Mononuclear cell (primary cell): ENCODE results near the gene OS9. TPM values are rescaled to one million over a fixed set of nuclear protein-coding genes. Genes with fewer than 3 reads are reported as not detected.

Source experiments
- H3K27me3 ChIP-seq: 2 replicates; pipeline ENCODE4 v1.6.0; 2011; ENCODE audit warnings: low read length, control low read depth; ENCODE audit not compliant: insufficient read depth
- H3K4me1 ChIP-seq: 2 replicates; pipeline ENCODE4 v1.5.1; 2011; ENCODE audit warnings: mild to moderate bottlenecking, low read length, control low read depth; ENCODE audit not compliant: insufficient read depth
- H3K4me3 ChIP-seq: 2 replicates; pipeline ENCODE4 v1.5.1; 2011; ENCODE audit warnings: mild to moderate bottlenecking, low read length, moderate library complexity
- H3K9me3 ChIP-seq: 2 replicates; pipeline ENCODE4 v1.5.1; 2011; ENCODE audit warnings: low read depth, mild to moderate bottlenecking, control low read depth, low read length
- total RNA-seq: library from RNA; depleted of rRNA; stranded (reverse); fragments of >200 nt; gene quantifications from one replicate; pipeline ENCODE4 v1.2.3, GENCODE V29; 2012

The OS9 gene
- total RNA-seq, 1 donor: 166 TPM

DNA sequence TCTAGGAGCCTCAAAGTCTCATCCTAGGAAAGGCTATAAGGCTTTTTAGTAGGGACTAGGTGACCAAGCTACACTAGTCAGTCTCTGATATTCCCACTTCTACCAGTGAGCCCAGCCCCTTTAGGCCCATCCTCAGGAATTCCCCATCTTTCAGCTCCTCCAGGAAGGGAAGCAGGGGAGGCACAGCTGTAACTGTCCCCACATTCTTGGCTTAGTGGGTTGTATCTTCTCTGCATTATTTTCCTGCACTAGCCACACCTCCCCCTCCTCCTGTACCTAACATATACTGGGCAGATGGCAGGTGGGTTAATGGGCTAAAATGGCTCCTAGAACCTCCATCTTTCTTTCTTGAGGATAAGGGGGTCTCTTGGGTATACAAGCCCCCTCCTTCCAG lies 73.4 kb downstream of the OS9 start:
- peaks cover 39% of the 10 kb centered on the region for H3K27me3 ChIP-seq
- no peak overlapping the region for H3K4me3 ChIP-seq
- no peaks in the 10 kb centered on the region for H3K9me3 ChIP-seq
- H3K4me1 ChIP-seq: peaks cover 42% of the 10 kb centered on the region

DNA sequence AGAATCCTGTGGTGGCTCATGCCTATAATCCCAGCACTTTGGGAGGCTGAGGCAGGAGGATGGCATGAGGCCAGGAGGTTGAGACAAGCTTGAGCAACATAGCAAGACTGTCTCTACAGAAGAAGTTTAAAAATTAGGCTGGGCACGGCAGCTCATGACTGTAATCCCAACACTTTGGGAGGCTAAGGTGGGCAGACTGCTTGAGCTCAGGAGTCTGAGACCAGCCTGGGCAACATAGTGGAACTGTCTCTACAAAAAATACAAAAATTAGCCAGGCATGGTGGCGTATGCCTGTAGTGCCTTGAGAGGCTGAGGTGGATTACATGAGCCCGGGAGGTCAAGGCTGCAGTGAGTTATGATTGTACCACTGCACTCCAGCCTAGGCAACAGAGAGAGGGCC lies 73.9 kb downstream of the OS9 start:
- Histone ChIP-seq H3K27me3 (peaks cover 39% of the 10 kb centered on the region), H3K4me3 (no peak overlapping the region), H3K9me3 (no peaks in the 10 kb centered on the region), H3K4me1 (peaks cover 47% of the 10 kb centered on the region)

DNA sequence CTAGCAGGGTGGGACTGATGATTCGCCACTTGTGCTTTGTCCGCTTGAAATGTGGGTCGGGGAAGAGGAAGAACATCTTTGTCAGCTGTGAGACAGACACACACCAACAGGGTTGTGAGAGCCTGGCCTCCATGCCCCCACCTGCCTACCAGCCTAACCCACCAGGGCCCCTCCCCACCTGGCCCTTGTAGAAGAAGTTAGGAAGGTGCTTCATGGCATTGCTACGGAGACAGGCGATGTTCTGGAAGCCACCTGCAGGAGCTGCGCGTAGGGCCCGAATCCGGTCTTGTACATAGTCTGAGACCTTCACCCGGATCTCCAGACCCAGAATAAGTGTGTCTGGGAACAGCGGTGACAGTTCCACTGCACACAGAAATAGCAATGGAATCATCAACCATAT lies 75.7 kb downstream of the OS9 start:
- Histone ChIP-seq H3K9me3 (no peaks in the 10 kb centered on the region), H3K4me1 (peaks cover 48% of the 10 kb centered on the region), H3K4me3 (no peak overlapping the region), H3K27me3 (peaks cover 31% of the 10 kb centered on the region)

DNA sequence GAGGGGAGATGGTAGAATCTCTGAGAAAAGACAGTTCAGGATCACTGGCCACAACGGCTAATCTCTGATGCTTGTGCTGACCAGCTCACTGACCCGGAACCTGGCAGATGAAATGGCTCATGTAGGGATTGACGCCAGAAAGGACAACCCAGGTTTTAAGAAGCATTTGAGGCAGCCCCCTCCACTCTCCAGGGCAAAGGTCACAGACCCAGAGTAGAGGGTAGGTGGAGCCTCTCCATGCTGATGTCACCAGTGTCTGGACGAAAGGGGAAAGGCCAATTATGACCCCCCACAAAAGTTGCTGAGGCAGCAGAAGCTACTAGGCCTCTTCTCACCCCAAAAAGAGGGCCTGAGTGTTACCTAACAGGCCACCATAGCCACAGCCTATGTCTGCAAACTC lies 76.8 kb downstream of the OS9 start:
- no peak overlapping the region for H3K4me3 ChIP-seq
- H3K4me1 ChIP-seq: peaks cover 40% of the 10 kb centered on the region
- H3K9me3 ChIP-seq: no peaks in the 10 kb centered on the region
- H3K27me3 ChIP-seq: peaks cover 20% of the 10 kb centered on the region

Other genes starting within 250 kb of the OS9 start
- gene INHBE, start 238.8 kb upstream of the OS9 start, total RNA-seq: not detected
- gene GLI1, start 234.3 kb upstream of the OS9 start, total RNA-seq: 0.10 TPM
- 77.6 TPM for gene ARHGAP9, start 214.3 kb upstream of the OS9 start, total RNA-seq
- 90.3 TPM for gene MARS1, start 206.1 kb upstream of the OS9 start, total RNA-seq
- 130 TPM for gene DDIT3, start 173.6 kb upstream of the OS9 start, total RNA-seq
- 10.6 TPM for gene MBD6, start 171.3 kb upstream of the OS9 start, total RNA-seq
- 52.2 TPM for gene DCTN2, start 146.9 kb upstream of the OS9 start, total RNA-seq
- gene KIF5A, start 144.1 kb upstream of the OS9 start, total RNA-seq: 0.21 TPM
- gene PIP4K2C, start 102.9 kb upstream of the OS9 start, total RNA-seq: 26.0 TPM
- gene DTX3, start 89.3 kb upstream of the OS9 start, total RNA-seq: 12.6 TPM
- gene ARHGEF25, start 82.7 kb upstream of the OS9 start, total RNA-seq: 0.31 TPM
- gene B4GALNT1, start 60.9 kb upstream of the OS9 start, total RNA-seq: under 0.01 TPM
- 7.6 TPM for gene AGAP2, start 44.6 kb downstream of the OS9 start, total RNA-seq
- gene TSPAN31, start 50.9 kb downstream of the OS9 start, total RNA-seq: 7.9 TPM
- 9.2 TPM for gene CDK4, start 58.2 kb downstream of the OS9 start, total RNA-seq
- 13.9 TPM for gene MARCHF9, start 61.0 kb downstream of the OS9 start, total RNA-seq
- 1.3 TPM for gene CYP27B1, start 72.9 kb downstream of the OS9 start, total RNA-seq
- gene METTL1, start 78.0 kb downstream of the OS9 start, total RNA-seq: 2.3 TPM
- gene EEF1AKMT3, start 78.5 kb downstream of the OS9 start, total RNA-seq: 1.7 TPM
- 17.2 TPM for gene TSFM, start 88.7 kb downstream of the OS9 start, total RNA-seq
- gene AVIL, start 124.6 kb downstream of the OS9 start, total RNA-seq: 0.52 TPM
- gene CTDSP2, start 152.6 kb downstream of the OS9 start, total RNA-seq: 60.2 TPM
- gene ATP23, start 247.4 kb downstream of the OS9 start, total RNA-seq: 10.4 TPM